Liver (tissue), 3 donors: Measurements from ENCODE around the gene LHPP.

ENCODE experiments used
- EGR1 ChIP-seq, 2 donors: IDR thresholded peaks; 2 replicates each; pipeline ENCODE4 v1.6.1; 2016 to 2018; ENCODE audit warnings: antibody characterized with exemption in 2 of 2, low read depth in 2 of 2
- HNF4G ChIP-seq: IDR thresholded peaks from 2 replicates; pipeline ENCODE4 v1.6.1; 2016; ENCODE audit warnings: antibody characterized with exemption
- JUND ChIP-seq, 2 donors: IDR thresholded peaks; 2 replicates each; pipeline ENCODE4 v1.6.1; 2016; ENCODE audit warnings: antibody characterized with exemption in 2 of 2
- SP1 ChIP-seq: IDR thresholded peaks from 2 replicates; pipeline ENCODE4 v1.6.1; 2018; ENCODE audit warnings: antibody characterized with exemption, mild to moderate bottlenecking
- TAF1 ChIP-seq: conservative IDR thresholded peaks from 2 replicates; pipeline ENCODE4 v1.6.1; 2016; ENCODE audit warnings: antibody characterized with exemption, mild to moderate bottlenecking
- TF ChIP-seq, protein P1 (sequence below): fragments of 150-350 bp; IDR thresholded peaks from 2 replicates; pipeline ENCODE4 v1.5.1; 2017; ENCODE audit warnings: improper control_type of control experiment, low read depth, low read length; ENCODE audit not compliant: missing input control
- TF ChIP-seq, protein P2 (sequence below): IDR thresholded peaks from 2 replicates; pipeline ENCODE4 v1.6.1; 2016; ENCODE audit warnings: antibody characterized with exemption, mild to moderate bottlenecking
- TF ChIP-seq, protein P3 (sequence below): IDR thresholded peaks from 2 replicates; pipeline ENCODE4 v1.6.1; 2016; ENCODE audit warnings: antibody characterized with exemption
- donor health status: healthy.
- donor health status: healthy.

DNA sequence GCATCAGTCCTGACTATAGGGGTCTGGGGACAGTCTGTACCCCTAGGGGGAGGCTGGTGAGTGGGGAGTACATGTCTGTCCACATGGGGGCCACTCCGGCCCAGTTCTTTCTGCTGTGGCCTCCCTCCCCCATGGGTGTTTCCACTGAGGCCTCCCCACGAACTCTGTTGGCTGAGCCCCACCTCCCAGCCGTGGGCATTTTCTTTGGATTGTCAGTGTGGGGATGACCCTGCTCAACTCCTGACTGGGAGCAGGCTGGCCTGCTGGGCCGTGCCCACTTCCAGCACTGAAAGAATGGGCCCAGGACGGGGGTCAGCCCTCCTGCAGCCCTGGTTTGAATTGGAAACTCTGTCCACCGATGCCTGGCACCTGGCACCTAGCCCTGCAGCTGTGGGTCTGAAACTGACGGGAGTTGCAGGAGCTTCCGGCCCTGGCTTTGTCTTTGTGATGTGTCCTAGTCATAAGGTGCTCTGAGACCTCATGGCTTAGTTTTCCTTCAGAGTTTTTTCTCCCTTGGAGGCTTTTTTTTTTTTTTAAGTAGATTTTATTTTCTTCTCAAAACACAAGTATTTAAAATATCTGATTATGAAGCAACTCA lies 46.5 kb downstream of the LHPP start:
- TF ChIP-seq EGR1 (IDR thresholded peaks at IDR 0.05; ENCODE audit: low read depth in 2 of 2) (no peak), HNF4G (no peak), JUND (IDR thresholded peaks at IDR 0.05) (no peak), TAF1 (no peak), SP1 (no peak)
- TF ChIP-seq, protein P1, sequence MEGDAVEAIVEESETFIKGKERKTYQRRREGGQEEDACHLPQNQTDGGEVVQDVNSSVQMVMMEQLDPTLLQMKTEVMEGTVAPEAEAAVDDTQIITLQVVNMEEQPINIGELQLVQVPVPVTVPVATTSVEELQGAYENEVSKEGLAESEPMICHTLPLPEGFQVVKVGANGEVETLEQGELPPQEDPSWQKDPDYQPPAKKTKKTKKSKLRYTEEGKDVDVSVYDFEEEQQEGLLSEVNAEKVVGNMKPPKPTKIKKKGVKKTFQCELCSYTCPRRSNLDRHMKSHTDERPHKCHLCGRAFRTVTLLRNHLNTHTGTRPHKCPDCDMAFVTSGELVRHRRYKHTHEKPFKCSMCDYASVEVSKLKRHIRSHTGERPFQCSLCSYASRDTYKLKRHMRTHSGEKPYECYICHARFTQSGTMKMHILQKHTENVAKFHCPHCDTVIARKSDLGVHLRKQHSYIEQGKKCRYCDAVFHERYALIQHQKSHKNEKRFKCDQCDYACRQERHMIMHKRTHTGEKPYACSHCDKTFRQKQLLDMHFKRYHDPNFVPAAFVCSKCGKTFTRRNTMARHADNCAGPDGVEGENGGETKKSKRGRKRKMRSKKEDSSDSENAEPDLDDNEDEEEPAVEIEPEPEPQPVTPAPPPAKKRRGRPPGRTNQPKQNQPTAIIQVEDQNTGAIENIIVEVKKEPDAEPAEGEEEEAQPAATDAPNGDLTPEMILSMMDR = no peak
- TF ChIP-seq, protein P2, sequence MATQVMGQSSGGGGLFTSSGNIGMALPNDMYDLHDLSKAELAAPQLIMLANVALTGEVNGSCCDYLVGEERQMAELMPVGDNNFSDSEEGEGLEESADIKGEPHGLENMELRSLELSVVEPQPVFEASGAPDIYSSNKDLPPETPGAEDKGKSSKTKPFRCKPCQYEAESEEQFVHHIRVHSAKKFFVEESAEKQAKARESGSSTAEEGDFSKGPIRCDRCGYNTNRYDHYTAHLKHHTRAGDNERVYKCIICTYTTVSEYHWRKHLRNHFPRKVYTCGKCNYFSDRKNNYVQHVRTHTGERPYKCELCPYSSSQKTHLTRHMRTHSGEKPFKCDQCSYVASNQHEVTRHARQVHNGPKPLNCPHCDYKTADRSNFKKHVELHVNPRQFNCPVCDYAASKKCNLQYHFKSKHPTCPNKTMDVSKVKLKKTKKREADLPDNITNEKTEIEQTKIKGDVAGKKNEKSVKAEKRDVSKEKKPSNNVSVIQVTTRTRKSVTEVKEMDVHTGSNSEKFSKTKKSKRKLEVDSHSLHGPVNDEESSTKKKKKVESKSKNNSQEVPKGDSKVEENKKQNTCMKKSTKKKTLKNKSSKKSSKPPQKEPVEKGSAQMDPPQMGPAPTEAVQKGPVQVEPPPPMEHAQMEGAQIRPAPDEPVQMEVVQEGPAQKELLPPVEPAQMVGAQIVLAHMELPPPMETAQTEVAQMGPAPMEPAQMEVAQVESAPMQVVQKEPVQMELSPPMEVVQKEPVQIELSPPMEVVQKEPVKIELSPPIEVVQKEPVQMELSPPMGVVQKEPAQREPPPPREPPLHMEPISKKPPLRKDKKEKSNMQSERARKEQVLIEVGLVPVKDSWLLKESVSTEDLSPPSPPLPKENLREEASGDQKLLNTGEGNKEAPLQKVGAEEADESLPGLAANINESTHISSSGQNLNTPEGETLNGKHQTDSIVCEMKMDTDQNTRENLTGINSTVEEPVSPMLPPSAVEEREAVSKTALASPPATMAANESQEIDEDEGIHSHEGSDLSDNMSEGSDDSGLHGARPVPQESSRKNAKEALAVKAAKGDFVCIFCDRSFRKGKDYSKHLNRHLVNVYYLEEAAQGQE = no peak
- TF ChIP-seq, protein P3, sequence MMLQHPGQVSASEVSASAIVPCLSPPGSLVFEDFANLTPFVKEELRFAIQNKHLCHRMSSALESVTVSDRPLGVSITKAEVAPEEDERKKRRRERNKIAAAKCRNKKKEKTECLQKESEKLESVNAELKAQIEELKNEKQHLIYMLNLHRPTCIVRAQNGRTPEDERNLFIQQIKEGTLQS = no peak
